SK-N-SH (cell line): Measurements from ENCODE around the gene MED27. TPM values are rescaled to one million over a fixed set of nuclear protein-coding genes. Genes with fewer than 3 reads are reported as not detected.

Experiments used
- CTCF ChIA-PET: fragments of 300-600, 350-600 bp; formaldehyde crosslinking; extraction: SDS; loops from one replicate; lab custom pipeline; 2021; lab: Yijun Ruan, JAX
- POLR2A ChIA-PET: fragments of 350-600 bp; sonication (Branson Sonifier 250); formaldehyde crosslinking; extraction: SDS; loops from one replicate; lab custom pipeline; 2020; ENCODE audit warnings: antibody characterized with exemption, inconsistent platforms; lab: Yijun Ruan, JAX
- DNase-seq: peaks from one replicate; pipeline ENCODE4 v3.0.0; 2012
- H2AFZ ChIP-seq: fragments of 200-600 bp; sonication (generic); 2 replicates; pipeline ENCODE4 v1.8.1; 2016; ENCODE audit warnings: antibody characterized with exemption, mild to moderate bottlenecking, low read depth
- H3F3A ChIP-seq: fragments of 200-600 bp; sonication (generic); replicated peaks from 2 replicates; pipeline ENCODE3; 2016; ENCODE audit warnings: antibody characterized with exemption, mild to moderate bottlenecking; ENCODE audit not compliant: insufficient read depth
- H3K27ac ChIP-seq, 2 experiments: fragments of 200-500 bp in 1 of 2; fragments of 200-600 bp in 1 of 2; sonication (Bioruptor generic) in 1 of 2; sonication (generic), shearing (Covaris generic) in 1 of 2; 2 replicates each; pipeline versions ENCODE4 v1.5.1 to v1.6.1; 2014 to 2016; ENCODE audit warnings: low read depth in 2 of 2, inconsistent platforms in 1 of 2, low read length in 1 of 2, mild to moderate bottlenecking in 1 of 2, mixed read lengths in 1 of 2
- H3K27me3 ChIP-seq: fragments of 200-600 bp; sonication (generic), shearing (Covaris generic); 2 replicates; pipeline ENCODE4 v1.6.1; 2016; ENCODE audit warnings: mixed run types; ENCODE audit not compliant: insufficient read depth
- H3K36me3 ChIP-seq, 2 experiments: fragments of 200-500 bp in 1 of 2; fragments of 200-600 bp in 1 of 2; sonication (Bioruptor generic) in 1 of 2; sonication (generic) in 1 of 2; replicated peaks in 1 of 2; 2 replicates each; pipeline versions ENCODE3 to v1.5.1; 2014 to 2016; ENCODE audit warnings: low read length in 1 of 2, mild to moderate bottlenecking in 1 of 2; ENCODE audit not compliant: insufficient read depth in 2 of 2, control insufficient read depth in 1 of 2
- H3K4me1 ChIP-seq, 2 experiments: fragments of 200-500 bp in 1 of 2; fragments of 200-600 bp in 1 of 2; sonication (Bioruptor generic) in 1 of 2; sonication (generic), shearing (Covaris generic) in 1 of 2; 2 replicates each; pipeline versions ENCODE4 v1.5.1 to v1.6.1; 2014 to 2016; ENCODE audit warnings: low read depth in 1 of 2, low read length in 1 of 2, mixed run types in 1 of 2; ENCODE audit not compliant: insufficient read depth in 2 of 2, control insufficient read depth in 1 of 2
- H3K4me2 ChIP-seq: fragments of 200-600 bp; sonication (generic), shearing (Covaris generic); 2 replicates; pipeline ENCODE4 v1.6.1; 2017; ENCODE audit warnings: mixed run types
- H3K4me3 ChIP-seq, 2 experiments: fragments of 200-500 bp in 1 of 2; fragments of 200-600 bp in 1 of 2; sonication (Bioruptor generic) in 1 of 2; sonication (generic), shearing (Covaris generic) in 1 of 2; 2 replicates each; pipeline versions ENCODE4 v1.5.1 to v1.8.1; 2014 to 2016; ENCODE audit warnings: low read depth in 2 of 2, inconsistent platforms in 1 of 2, low read length in 1 of 2, mild to moderate bottlenecking in 1 of 2, mixed read lengths in 1 of 2, moderate library complexity in 1 of 2
- H3K79me2 ChIP-seq: fragments of 200-600 bp; sonication (generic); 2 replicates; pipeline ENCODE4 v1.8.1; 2017; ENCODE audit warnings: mild to moderate bottlenecking; ENCODE audit not compliant: insufficient read depth
- H3K9ac ChIP-seq: fragments of 200-600 bp; sonication (generic); 2 replicates; pipeline ENCODE4 v1.6.1; 2017; ENCODE audit warnings: mixed run types
- H3K9me2 ChIP-seq: fragments of 200-600 bp; sonication (generic); 2 replicates; pipeline ENCODE4 v1.6.1; 2017; ENCODE audit warnings: mixed run types
- H3K9me3 ChIP-seq: fragments of 200-600 bp; sonication (generic); 2 replicates; pipeline ENCODE4 v1.6.1; 2017; ENCODE audit warnings: mixed run types, mild to moderate bottlenecking, moderate library complexity
- H4K20me1 ChIP-seq: fragments of 200-600 bp; sonication (generic); 2 replicates; pipeline ENCODE4 v1.6.1; 2017; ENCODE audit warnings: mild to moderate bottlenecking, mixed run types; ENCODE audit not compliant: insufficient read depth
- EP300 ChIP-seq, 2 experiments: IDR thresholded peaks; 2 replicates each; pipeline versions ENCODE4 v1.4.0 to v1.6.1; 2012; ENCODE audit warnings: borderline replicate concordance in 1 of 2, low read depth in 1 of 2, low read length in 1 of 2
- FOSL2 ChIP-seq: IDR thresholded peaks from 2 replicates; pipeline ENCODE4 v1.4.0; 2012; ENCODE audit warnings: low read depth, mild to moderate bottlenecking, moderate library complexity, borderline replicate concordance
- FOXM1 ChIP-seq: IDR thresholded peaks from 2 replicates; pipeline ENCODE4 v1.4.0; 2012; ENCODE audit warnings: low read depth, mild to moderate bottlenecking
- GABPA ChIP-seq: IDR thresholded peaks from 2 replicates; pipeline ENCODE4 v1.4.0; 2012; ENCODE audit warnings: low read depth, mild to moderate bottlenecking
- JUND ChIP-seq: IDR thresholded peaks from 2 replicates; pipeline ENCODE4 v1.4.0; 2012
- PBX3 ChIP-seq: IDR thresholded peaks from 2 replicates; pipeline ENCODE4; 2012
- RCOR1 ChIP-seq: fragments of 150-350 bp; IDR thresholded peaks from 2 replicates; pipeline ENCODE4 v1.6.1; 2017; ENCODE audit warnings: antibody characterized with exemption, low read length
- TCF12 ChIP-seq: IDR thresholded peaks from 2 replicates; pipeline ENCODE4 v1.4.0; 2012
- USF1 ChIP-seq: IDR thresholded peaks from 2 replicates; pipeline ENCODE4 v1.4.0; 2012; ENCODE audit warnings: low read depth, borderline replicate concordance
- WGBS: methylation state at CpG from one replicate; pipeline ENCODE4 v1.1.6; 2017; ENCODE audit warnings: low lambda C conversion rate; 5-methylcytosine and 5-hydroxymethylcytosine counted together
- polyA plus RNA-seq, 3 experiments: library from polyadenylated mRNA; depleted of rRNA; stranded (reverse); fragments of >200 nt; gene quantifications; 2 replicates each; pipeline ENCODE4 v1.2.3, GENCODE V29; 2012

MED27 gene
- polyA plus RNA-seq, 1 of the 3 experiments (the other 2 are of a cell fraction) = 35.0 TPM

GRCh38 chr9:132008855-132009812 lies 70.5 kb downstream of the MED27 start:
- peaks cover 4 to 8% of the 10 kb centered on the region in 2 experiments for H3K36me3 ChIP-seq
- no peak overlapping the region; the same call in 1 of the 2 replicates for H3K9ac ChIP-seq
- TF ChIP-seq PBX3 (peak; percentile 34; the same call in 1 of the 2 replicates), RCOR1 (no peak)
- H3K4me3 ChIP-seq = no peak overlapping the region
- no peak overlapping the region for H2AFZ ChIP-seq
- WGBS = 85% methylated on average over 11 of the region's 12 CpGs
- H3K27me3 ChIP-seq = no peaks in the 10 kb centered on the region
- no peaks in the 10 kb centered on the region for H3K9me2 ChIP-seq
- 0 out of 2 replicates have a peak, but pooled peaks cover 5% of the 10 kb centered on the region for H3K79me2 ChIP-seq
- ChIA-PET CTCF (no interaction called here), POLR2A (no interaction called here)
- no peaks in the 10 kb centered on the region; the same call in 1 of the 2 replicates for H4K20me1 ChIP-seq
- H3K9me3 ChIP-seq = no peaks in the 10 kb centered on the region
- H3K27ac ChIP-seq = peak overlapping the region in 1 of 2 experiments; percentile 33; a peak in 1 of 4 replicates
- peaks cover 9% of the 10 kb centered on the region for H3F3A ChIP-seq
- peaks cover 20 to 35% of the 10 kb centered on the region in 2 experiments; a peak in 3 of 4 replicates for H3K4me1 ChIP-seq
- H3K4me2 ChIP-seq = peak overlapping the region; percentile 40; the same call in 1 of the 2 replicates
- DNase-seq = no peak

DNA sequence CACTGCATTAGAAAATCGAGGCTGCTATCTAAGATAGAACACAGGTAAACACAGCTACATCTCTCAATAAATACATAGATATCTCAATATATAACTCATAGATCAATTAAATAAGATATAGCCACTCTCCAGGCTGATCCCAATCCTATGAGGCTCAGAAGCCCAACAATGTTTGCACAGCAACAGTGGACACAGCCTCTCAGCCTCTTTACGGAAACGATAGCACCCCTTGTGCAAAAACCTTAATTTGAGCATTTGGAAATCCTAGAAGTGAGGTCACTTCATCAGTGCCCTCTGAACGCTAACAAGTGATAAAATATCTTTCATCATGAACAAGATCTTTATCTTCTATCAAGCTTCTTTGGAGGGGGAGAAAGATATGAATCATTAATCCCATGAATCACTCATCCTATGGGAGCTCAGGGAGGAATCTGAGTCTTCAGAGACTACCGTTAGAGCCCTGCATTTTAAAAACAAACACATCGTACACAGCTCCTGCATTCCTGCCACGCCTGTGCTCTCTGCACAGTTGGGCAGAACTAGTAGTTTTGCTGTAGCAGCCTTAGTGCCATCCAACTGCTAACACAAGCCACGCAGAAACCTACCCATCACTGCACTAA lies 71.4 kb downstream of the MED27 start:
- no peak for DNase-seq

More for the DNA sequence above, 71.4 kb downstream of the MED27 start:
- POLR2A ChIA-PET = no interaction called here
- Histone ChIP-seq H3K9me3 (no peaks in the 10 kb centered on the region), H3K36me3 (peaks cover 4 to 8% of the 10 kb centered on the region in 2 experiments), H4K20me1 (no peaks in the 10 kb centered on the region; the same call in 1 of the 2 replicates), H3K4me1 (peaks cover 27 to 35% of the 10 kb centered on the region in 2 experiments; a peak in 3 of 4 replicates), H3K4me2 (peak overlapping the region; percentile 40; the same call in 1 of the 2 replicates), H3K4me3 (no peak overlapping the region), H3K27me3 (no peaks in the 10 kb centered on the region), H3K27ac (peak overlapping the region in 1 of 2 experiments; percentile 33; a peak in 1 of 4 replicates), H2AFZ (no peak overlapping the region), H3F3A (peaks cover 9% of the 10 kb centered on the region), H3K79me2 (0 out of 2 replicates have a peak, but pooled peaks cover 5% of the 10 kb centered on the region), H3K9ac (no peak overlapping the region; the same call in 1 of the 2 replicates), H3K9me2 (no peaks in the 10 kb centered on the region)
- 47% methylated on average over 8 of the region's 8 CpGs for WGBS
- no peak for TF ChIP-seq USF1
- TF ChIP-seq JUND = peak; percentile 79
- TF ChIP-seq PBX3 = peak; percentile 57
- TF ChIP-seq GABPA = no peak
- peak in 1 of 2 experiments; percentile 46; a peak in 1 of 4 replicates for TF ChIP-seq EP300 (IDR thresholded peaks at IDR 0.05; ENCODE audit: borderline replicate concordance in 1 of 2, low read depth in 1 of 2, low read length in 1 of 2)
- peak; percentile 77 for TF ChIP-seq FOSL2
- TF ChIP-seq TCF12 = peak; percentile 59
- peak; percentile 97 for TF ChIP-seq FOXM1
- CTCF ChIA-PET = interaction anchor here (0.8 to 2.0 kb wide), 5 partner anchors 8 to 228 kb away, joined by 3 to 5 read pairs (median 3); no protein-coding TSS in a partner anchor
